GM11168 (cell line): ENCODE data around the gene AQP5.

ENCODE experiments used
- in situ Hi-C: fragments of 300-500 bp; cut with MboI; formaldehyde crosslinking; loops from one replicate; pipeline ENCODE4 v1.12.0; 2022; ENCODE audit warnings: low sequenced_read_pairs; ENCODE audit not compliant: unreplicated experiment

The AQP5 gene

DNA sequence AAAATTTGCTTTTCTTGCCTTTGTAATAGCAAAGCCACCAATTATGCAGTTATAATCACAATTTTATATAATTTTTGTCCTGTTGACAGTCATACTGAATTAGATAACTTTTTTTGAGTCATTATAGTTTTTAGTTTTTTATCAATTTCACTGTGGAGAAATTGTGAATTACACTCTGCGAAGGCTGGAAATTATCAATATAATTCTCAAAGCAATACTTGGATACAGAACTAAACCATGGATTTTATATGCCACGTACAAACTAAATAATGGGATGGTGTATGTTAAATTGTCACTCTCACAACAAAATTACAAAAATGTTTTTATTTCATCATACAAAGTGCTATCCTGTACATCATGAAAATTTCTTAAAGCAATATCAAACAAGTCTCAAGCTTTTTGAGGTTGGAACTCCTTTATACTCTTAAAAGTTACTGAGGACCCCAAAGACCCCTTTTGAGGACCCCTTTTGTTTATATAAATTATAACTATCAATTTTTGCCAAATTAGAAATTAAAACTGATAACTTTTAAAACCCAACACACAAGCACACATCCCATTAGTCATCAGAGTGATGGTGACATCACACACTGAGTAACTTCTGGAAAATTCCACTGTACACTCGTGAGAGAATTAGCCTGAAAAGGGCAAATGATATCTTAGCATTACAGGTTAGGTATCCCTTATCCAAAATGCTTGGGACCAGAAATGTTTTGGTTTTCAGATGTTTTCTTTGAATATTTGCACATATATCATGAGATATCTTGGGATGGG is 31.0 kb upstream of the AQP5 start:
- in situ Hi-C loops = no loop called here

DNA sequence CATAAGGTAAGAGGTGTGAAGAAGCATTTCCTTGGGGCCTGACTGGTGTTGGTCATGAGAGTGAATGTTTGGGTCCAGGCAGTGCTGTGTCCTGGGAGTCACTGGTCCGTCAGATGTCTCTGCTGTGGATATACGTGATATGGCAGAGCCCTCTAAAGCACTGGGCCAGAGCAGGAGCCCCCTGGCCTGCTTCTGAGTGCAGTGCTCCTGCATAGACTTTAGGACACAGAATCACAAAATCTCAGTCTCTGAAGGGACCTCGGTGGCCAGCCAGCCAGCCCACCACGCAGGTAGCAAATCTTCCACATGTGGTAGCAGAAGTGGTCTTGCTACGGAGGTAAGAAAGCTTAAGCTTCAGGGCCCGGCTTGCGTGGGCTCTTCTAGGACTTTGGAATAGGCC is 29.6 kb upstream of the AQP5 start:
- in situ Hi-C loops = no loop called here

DNA sequence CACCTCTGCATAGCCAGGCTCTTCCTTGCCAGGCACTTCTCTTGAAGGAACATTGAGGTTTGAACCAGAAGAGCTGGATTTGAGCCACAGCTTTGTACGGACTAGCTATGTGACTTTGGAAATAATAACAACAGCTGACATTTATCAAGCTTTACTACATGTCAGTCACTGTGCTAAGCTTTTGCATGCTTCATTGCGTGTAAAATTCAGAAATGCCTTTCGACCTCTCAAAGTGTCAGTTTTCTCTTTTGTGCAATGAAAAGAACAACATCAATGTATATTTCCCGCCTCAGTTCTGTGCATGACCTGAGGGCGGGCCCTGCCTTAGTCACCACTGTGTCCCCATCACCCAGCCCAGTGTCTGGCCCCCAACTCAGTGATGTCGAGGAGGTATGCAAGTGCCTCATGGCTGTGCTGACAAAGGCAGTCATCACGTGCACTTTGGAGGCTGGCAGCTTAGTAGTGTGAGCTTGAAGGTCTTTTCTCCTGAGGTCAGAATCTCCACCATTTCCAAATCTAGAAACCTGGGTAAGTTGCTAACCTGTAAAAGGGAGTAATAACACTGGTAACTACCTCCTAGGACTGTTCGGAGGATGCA is 29.0 kb upstream of the AQP5 start:
- in situ Hi-C loops = no loop called here

DNA sequence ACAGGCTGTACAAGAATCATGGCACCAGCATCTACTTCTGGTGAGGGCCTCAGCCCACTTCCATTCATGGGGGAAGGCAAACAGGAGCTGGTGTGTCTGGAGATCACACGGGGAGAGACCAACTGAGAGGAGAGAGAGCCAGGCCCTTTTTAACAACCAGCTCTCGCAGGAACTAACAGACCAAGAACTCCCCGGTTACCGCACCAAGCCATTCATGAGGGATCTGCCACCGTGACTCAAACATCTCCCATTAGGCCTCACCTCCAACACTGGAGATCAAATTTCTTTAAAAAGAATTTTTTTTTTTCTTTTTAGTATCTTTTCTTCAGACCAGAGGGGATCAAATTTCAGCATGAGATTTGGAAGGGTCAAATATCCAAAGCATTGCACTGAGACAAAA is 27.9 kb upstream of the AQP5 start:
- in situ Hi-C loops = no loop called here

DNA sequence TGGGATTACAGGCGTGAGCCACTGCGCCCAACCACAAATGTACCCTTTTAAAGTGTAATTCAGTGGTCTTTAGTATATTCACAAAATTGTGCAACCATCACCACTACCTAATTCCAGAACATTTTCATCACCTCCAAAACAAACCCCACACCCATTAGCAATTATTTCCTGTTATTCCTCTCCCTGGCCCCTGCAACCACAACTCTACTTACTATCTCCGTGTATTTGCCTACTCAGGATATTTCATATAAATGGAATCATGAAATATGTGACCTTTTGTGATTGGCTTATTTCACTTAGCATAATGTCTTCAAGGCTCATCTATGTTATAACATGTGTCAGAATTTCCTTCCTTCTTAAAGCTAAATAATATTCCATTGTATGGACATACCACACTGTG is 27.2 kb upstream of the AQP5 start:
- in situ Hi-C loops = no loop called here

DNA sequence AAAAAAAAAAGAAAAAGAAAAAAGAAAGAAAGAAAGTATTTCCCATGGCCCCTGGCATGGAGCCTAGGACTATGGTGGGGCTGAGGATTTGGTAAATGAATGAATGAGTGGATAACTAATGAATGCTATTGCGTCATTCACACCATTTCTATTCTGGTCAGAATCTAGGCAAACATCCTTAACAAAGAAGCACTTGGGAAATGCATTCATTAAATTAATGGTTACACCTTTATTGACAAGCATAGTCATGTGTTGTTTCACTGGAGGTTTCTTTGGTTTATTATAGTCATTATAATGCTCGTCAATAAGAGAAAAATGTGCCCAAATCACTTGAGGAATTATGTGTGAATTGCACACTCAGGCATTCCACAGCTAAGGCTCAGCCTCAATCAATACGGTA is 24.7 kb upstream of the AQP5 start:
- in situ Hi-C loops = no loop called here

DNA sequence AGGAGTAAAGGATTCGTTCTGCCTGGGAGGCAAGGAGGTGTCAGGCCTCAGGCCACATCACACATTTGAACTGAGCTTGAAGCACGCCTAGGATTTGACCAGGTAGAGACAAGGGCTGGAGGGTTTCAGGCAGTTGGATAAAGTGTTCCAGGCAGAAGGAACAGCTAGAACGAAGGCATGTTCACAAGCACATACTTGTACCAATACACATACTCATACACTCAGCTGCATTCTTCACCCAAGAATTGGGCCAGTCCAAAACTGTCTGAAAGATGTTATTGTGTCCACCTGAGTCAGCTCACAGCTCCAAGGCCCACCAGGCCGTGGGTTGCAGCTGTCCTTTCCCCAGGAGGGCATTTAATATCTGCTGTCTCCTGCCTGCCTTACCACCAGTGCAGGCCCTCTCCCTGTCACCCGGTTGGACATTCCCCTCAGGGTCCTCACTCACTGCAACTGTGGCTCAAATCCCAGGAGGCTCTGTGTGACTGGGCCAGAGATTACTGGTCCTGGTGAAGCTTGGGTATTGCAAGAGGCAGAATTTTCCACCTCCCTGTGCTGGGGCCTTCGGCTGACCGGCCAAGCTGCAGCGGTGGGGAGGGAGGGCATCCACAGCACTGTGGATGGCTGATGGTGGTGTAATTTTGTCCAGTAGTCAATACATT is 23.9 kb upstream of the AQP5 start:
- in situ Hi-C loops = no loop called here

DNA sequence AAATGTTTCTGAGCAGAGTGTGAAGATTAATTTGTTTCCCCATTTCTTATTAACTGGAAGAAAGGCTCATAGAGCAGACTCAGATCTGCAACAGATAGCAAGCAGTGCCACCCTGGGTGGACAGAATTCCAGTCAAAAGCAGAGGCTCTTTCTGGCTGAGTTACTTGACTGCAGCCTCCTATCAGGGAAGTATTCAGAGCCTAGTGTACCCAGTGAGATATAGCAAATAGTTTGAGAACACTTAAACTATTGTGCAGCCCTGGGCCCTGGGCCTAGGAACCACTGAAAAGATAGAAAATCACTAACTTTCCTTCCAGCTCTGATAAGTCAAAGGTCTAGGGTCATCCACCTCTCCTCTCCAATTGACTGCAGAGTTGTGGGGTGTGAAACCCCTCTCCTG is 22.4 kb upstream of the AQP5 start:
- in situ Hi-C loops = no loop called here

DNA sequence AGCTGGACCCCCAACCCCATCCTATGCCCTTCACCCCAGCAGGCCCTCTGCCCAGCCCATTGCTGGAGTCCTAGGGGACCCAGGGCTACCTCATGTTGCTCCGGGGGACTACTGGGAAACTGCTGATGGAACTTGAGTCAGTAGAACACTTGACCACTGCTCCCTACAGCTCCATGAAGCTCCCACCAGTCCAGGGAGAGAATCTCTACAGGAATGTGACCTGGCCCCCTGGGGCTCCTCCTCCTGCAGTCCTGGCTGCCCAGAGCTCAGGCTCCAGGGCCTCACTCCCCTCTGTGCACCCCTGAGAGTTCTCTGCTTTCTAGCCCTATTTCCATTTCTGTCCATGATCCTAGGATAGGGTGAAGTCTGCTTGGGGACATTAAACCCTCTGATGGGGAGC is 22.0 kb upstream of the AQP5 start:
- in situ Hi-C loops = no loop called here

DNA sequence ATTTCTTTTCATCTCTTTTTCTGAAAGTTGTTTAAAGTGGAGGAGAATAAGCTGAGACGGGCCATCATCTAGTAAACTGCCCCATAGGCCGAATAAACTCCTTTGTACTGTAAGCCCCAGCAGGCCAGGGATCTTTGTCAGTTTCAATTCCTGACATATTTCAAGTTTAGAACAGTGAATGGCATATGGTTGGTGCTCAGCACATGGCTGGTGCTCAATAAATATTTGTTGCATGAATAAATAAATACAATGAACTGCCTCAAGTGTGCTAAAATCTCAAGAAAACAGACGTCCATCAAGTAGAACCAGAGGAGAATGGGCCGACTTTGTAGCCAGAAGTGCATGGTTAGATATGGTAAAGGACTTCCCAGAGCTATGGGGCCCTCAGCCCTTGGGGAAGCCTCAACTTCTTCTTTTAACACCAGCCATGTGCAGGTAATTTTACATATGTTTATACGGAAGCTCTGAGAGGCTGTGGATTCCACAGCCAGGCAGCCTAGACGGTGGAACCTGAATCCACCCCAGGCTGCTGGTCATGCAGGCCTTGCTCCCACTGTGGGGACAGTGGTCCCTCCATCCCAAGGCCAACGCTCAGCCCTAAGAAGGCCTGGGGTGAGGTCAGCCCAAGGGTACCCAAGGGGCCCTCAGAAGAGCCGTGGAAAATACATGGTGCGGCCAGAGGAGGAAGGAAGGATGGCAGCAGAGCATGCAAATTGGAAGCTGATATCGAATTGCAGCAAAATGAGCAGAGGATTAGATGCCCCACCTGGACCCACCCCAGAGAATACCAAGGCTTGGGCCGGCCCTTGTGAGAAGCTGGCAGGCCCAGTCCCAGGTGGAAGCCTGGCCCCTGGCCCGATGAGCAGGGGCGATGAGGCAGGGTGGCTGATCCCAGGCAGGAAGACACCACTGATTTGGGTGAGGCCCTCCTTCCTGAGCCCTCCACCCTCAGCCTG is 19.8 kb upstream of the AQP5 start:
- in situ Hi-C loops = no loop called here

DNA sequence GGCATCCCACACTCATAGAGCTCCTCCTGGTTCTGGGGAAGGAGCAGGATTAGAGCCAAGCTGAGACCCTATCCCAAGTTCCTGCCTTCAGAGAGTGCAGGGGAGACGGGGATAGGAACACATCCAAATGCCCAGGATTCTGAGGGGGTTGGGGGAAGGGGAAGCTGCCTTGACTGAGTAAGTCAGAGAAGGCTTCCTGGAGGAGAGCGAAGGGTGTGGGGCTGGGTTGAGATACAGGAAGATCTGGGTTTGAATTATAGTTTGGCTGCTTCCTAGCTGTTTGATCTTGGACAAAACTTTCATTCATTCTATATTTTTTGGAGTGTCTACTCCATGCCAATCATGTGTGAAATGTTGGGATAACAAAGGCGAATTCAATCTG is 19.2 kb upstream of the AQP5 start:
- in situ Hi-C loops = no loop called here

DNA sequence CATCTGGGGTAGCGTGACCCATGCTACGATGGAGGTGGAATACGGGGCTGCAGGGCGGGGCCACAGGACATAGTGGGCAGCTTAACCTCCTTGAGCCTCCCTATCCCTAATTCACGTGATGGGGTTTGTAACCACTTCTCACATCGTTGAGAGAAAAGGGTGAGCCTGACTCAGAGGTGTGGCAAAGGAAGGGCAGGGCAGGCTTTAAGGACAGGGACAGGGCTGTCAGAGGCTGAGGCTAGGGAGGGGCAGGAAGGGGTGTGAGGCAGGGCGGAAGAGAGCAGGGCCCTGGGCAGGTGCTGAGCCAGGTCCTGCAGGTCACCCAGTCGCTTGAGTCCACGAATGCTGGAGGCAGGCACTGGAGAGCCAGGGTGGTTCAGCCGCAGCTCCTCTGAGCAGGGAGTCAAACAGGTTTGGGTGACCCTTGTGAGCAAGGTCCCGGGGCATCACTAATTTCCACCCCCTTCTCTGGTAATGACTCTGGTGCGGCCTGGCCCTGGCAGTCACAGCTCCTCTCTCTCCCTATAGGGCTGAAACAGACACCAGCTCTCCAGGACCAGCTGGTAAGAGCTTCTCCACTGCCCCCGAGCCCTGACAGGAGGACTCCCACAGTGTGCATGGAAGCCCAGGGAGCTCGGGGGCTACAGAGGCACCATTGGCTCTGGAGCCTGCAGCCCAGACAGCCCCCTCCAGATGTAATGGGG is 18.6 kb upstream of the AQP5 start:
- in situ Hi-C loops = no loop called here

DNA sequence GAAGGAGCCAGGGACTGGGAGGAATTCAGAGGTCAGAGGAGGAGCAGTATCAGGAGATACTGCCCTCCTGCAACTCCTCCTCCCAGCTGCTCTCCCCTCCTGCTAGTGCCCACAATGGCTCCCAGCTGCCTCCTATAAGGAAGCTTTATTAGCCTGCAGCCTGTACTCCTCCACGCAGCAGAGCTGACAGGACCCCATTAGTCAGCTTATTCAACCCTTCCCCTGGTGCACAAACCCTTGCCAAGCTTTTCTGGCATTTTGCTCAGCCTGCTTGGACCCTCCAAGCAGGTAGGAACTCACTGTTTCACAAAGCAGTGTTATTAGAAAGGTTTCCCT is 18.1 kb upstream of the AQP5 start:
- in situ Hi-C loops = no loop called here

DNA sequence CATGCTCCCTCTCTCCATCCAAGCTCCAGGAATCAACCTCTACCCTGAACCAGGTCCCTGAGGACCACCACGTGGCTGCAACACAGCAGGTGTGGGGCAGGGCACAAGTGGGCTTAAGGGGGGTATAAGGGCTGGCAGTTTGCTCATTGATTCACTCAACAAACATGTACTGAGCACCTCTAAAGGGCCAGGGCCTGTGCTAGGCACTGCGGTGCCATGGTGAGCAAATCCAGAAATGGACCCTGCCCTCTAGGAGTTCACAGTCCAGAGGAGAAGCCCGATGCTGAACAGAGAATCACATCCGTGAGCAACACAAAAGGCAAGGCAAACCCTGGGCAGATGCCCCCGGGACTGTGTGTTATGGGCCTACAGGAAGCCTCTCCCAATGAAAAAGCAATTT is 17.6 kb upstream of the AQP5 start:
- in situ Hi-C loops = no loop called here

DNA sequence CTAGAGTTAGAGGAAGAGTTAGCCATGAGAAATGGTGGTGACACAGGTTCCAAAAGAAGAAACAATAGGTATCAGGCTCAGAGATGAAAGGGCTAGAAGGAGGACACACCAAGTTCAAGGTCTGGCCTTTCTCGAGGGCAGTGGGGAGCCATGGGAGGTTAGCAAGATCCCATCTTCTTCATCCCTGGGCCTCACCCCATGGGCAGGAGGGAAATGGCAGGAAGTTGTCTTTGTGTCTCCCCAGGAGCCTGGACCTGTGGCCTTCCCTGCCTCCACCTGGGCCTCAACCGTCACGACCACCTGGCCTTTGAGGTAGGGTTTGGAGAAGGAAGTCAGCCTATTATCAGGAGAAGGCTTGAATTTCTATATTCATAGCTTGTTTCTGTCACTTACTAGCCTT is 17.0 kb upstream of the AQP5 start:
- in situ Hi-C loops = no loop called here

DNA sequence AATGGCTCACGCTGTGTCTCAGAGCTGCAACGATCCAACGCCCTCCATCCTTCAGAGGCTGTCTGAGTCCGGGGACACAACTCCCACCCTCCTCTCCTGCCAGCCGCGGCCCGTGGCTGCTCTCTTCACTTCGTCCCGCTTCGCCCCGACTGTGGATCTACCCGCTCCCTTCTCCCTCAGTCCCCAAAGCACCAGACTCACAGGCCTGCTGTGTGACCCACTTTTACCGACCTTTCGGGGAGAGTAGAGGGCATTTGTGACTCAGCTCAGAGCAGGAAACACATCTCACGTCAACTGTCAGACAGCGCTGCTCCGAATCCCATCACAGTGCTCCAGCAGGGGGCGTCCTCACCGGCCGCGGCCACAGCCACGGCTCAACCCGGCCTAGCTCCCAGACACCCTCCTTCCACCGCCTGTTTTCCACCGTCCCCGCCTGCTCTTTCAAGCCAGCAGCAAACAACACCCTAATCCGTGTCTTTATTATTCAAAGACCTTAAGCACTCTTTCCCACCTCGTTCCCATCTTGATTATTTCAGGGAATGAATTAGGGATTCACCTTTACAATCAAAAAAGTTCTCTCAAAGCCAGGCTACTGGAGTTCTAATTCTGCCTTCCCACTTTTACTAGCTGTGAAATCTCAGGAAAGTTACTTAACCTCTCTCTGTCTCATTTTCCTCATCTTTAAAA is 16.1 kb upstream of the AQP5 start:
- in situ Hi-C loops = no loop called here

DNA sequence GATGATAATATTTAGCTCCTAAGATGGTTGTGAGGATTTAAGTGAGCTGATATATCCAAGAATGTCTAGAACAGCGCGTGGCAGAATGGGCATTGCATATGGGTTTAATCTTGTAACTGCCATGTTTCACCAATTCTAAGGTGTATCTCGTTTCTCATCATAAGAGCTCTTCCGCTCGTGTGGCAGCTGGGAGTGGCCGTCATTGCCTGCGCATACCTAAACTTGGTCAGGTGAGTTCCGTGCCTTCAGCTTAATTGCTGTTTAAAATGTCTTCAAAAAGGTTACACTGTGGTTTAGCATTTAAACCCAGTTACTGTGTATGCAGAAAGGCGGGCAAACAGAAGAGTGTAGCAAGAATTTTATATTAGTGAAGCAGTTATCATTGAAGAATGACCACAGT is 15.6 kb upstream of the AQP5 start:
- in situ Hi-C loops = no loop called here

DNA sequence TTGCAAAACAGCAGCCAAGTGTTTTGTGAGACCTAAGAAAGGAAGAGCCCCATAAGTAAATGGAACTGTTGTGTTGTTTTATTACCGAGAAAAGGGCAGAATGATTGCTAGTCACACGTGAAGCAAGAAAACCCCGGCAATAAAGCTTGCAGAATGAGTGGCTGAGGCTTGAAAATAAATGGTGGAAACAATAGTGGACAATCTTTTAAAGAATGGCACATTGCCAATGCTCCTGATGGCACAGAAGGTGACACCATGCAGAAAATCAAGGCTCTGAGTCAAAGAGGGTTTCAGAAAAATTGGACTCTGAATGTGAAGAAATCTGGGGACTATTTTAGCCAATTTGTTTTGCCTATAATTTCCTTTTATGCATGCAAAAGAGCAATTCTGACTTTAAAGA is 15.2 kb upstream of the AQP5 start:
- in situ Hi-C loops = no loop called here

DNA sequence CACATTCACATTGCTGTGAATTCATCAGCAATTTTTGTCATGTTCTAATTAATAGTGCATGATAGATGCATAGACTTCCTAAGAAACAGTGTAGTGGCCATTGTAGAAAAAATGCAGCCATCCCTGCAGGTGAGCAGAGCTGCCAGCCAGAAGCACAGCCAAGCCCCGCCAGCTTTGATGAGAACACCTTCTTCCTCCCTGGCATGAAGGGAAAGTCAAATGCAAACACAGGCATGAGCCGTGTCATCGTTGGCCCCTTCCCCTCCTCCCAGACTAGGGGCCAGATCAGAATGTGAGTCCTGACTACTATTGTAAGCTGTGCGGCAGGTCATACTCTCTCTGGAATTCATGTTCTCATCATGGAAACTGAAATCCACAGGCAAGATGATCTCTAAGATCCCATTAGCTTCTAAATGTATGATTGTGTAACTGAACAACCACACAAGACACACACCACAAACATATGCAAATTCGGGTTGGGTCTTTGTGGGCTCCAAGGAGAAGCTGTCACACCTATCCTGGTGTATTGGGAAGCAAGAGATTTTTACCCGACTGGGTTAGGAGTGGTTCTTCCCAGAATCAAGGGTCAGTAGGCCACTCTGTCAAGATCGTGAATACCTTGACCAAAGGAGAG is 14.0 kb upstream of the AQP5 start:
- in situ Hi-C loops = no loop called here
